Measurements from ENCODE around the gene ENHO.

Gene ENHO

GRCh38 chr9:34521406-34522045, 1.3 kb downstream of the ENHO start:
- DNase-seq (ENCODE audit: low spot score): no peak
- TF ChIP-seq, protein P1, sequence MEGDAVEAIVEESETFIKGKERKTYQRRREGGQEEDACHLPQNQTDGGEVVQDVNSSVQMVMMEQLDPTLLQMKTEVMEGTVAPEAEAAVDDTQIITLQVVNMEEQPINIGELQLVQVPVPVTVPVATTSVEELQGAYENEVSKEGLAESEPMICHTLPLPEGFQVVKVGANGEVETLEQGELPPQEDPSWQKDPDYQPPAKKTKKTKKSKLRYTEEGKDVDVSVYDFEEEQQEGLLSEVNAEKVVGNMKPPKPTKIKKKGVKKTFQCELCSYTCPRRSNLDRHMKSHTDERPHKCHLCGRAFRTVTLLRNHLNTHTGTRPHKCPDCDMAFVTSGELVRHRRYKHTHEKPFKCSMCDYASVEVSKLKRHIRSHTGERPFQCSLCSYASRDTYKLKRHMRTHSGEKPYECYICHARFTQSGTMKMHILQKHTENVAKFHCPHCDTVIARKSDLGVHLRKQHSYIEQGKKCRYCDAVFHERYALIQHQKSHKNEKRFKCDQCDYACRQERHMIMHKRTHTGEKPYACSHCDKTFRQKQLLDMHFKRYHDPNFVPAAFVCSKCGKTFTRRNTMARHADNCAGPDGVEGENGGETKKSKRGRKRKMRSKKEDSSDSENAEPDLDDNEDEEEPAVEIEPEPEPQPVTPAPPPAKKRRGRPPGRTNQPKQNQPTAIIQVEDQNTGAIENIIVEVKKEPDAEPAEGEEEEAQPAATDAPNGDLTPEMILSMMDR (IDR thresholded peaks at IDR 0.05; ENCODE audit: borderline replicate concordance, control extremely low read depth, extremely low read depth, insufficient read depth, missing control alignments): no peak
- in situ Hi-C loops (cut with MboI; ENCODE audit: low sequenced_read_pairs, unreplicated experiment): no loop called here

- in situ Hi-C loops (cut with MboI; ENCODE audit: low sequenced_read_pairs, unreplicated experiment): no loop called here
- no peak for DNase-seq (ENCODE audit: low spot score)
- TF ChIP-seq, protein P1 (IDR thresholded peaks at IDR 0.05; ENCODE audit: borderline replicate concordance, control extremely low read depth, extremely low read depth, insufficient read depth, missing control alignments): no peak
Measured at GRCh38 chr9:34520505-34521385, 2.0 kb downstream of the ENHO start.

DNA sequence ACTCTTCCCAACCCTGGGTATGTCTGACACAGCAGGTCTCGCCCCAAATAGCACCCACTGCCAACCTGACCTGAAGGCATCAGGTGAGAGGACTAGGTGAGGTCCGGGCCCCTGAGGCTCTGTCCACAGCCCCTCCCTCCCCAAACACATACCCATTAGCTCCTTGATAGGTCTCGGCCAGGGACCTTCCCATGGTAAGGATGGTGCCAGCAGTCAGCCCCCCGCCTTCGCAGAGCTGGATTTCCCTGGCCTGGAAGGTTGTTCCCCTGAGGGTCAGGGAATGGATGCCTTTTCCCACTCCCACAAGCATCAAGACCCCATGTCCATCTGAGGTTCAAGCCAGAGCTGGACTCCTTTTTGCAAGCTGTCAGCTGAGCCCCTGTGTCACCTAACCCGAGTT, 2.7 kb downstream of the ENHO start:
- no peak for DNase-seq (ENCODE audit: low spot score)
- TF ChIP-seq, protein P1 (IDR thresholded peaks at IDR 0.05; ENCODE audit: borderline replicate concordance, control extremely low read depth, extremely low read depth, insufficient read depth, missing control alignments): no peak
- in situ Hi-C loops (cut with MboI; ENCODE audit: low sequenced_read_pairs, unreplicated experiment): no loop called here

- in situ Hi-C loops (cut with MboI; ENCODE audit: low sequenced_read_pairs, unreplicated experiment): no loop called here
Measured at GRCh38 chr9:34519321-34520020, 3.3 kb downstream of the ENHO start.

DNA sequence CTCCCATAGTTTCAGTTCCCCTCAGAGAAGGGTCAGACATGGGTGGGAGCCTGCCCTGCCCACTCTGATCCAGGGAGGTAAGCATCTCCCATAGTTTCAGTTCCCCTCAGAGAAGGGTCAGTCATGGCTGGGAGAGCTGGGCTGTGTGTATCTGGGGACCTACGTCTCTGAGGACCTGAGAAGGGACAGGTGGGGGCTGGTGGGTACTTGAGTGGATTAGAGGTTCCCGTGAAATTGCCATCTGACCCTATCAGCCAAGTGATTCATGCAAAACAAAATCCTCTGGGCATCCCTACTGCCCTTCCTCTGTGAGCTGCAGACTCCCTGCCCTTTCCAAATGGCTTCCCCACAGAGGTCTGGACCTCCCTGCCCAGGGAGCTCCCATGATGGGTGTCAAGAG, 3.9 kb downstream of the ENHO start:
- no peak for DNase-seq (ENCODE audit: low spot score)
- TF ChIP-seq, protein P1 (IDR thresholded peaks at IDR 0.05; ENCODE audit: borderline replicate concordance, control extremely low read depth, extremely low read depth, insufficient read depth, missing control alignments): no peak
- in situ Hi-C loops (cut with MboI; ENCODE audit: low sequenced_read_pairs, unreplicated experiment): no loop called here

More at GRCh38 chr9:34519321-34520020, 3.3 kb downstream of the ENHO start:
- TF ChIP-seq, protein P1 (IDR thresholded peaks at IDR 0.05; ENCODE audit: borderline replicate concordance, control extremely low read depth, extremely low read depth, insufficient read depth, missing control alignments): no peak
- DNase-seq (ENCODE audit: low spot score): no peak

DNA sequence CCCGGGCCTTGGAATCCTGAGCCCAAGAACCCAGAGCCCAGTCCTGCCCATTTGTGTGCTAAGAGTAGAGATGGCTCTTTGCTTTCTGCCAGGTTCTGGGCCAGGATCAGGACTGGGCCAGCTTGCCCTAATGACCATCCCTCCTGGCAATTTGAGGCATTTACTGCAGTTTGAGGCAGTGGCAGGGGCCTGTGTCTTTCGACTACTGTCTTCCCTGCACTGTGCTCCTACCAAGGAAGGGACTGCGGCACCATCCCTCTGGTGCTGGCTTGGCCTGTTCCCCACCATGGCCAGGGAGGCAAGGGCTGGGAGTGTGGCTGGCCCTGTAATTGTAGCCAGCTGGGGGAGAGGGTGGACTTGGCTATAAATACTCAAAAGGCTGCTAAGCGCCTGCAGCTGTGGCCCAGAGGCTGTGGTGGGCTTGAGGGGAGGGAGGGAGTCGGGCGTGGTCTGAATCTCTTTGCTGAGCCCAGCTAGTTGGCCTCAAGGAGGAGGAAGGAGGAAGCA, 4.6 kb downstream of the ENHO start:
- TF ChIP-seq, protein P1 (IDR thresholded peaks at IDR 0.05; ENCODE audit: borderline replicate concordance, control extremely low read depth, extremely low read depth, insufficient read depth, missing control alignments): no peak
- in situ Hi-C loops (cut with MboI; ENCODE audit: low sequenced_read_pairs, unreplicated experiment): no loop called here
- DNase-seq (ENCODE audit: low spot score): no peak

Data from GM13976 (cell line).